ENCODE measurements around the gene PDE4D. TPM values are rescaled to one million over a fixed set of nuclear protein-coding genes. Genes with fewer than 3 reads are reported as not detected.
A peak's percentile ranks its signal among the peaks of the same experiment; 100 is the strongest.
"Not testable (repeated sequence)": the region's sequence is repeated elsewhere in the genome, so short reads cannot be mapped to it uniquely, and the experiment has no call there.

Gene PDE4D
- polyA plus RNA-seq, 3 donors = 20.8 to 22.7 (median 21.8) TPM

DNA sequence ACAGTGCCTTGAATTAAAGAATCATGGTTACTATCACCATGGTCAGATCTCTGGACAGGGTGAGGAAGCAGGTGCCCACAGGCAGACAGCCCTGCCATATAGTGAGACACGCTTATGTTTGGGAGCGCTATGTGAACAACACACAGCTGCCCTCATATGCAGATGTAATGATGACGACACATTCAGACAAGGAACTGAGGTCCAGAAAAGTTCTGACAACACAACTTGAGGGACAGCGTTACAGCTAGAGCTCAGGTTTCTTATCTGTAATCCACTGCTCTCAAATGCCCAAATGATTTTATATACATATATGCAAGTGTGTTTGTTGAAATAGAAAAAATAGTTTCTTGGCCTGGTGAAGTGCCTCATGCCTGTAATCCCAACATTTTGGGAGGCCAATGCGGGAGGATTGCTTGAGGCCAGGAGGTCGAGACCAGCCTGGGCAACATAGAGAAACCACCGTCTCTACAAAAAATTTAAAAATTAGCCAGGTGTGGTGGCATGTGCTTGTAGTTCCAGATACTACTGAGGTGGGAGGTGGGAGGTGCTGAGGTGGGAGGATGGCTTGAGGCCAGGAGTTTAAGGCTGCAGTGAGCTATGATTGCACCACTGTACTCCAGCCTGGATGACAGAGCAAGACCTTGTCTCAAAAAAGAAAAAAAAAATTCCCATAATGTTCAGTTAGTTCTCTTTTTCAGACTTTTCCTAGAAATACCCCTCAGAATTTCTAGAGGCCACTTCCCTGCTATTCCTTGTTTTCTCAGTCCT, 887.4 kb downstream of the PDE4D start:
- no peak for DNase-seq (ENCODE audit: low read depth in 3 of 3, low spot score in 2 of 3)

DNA sequence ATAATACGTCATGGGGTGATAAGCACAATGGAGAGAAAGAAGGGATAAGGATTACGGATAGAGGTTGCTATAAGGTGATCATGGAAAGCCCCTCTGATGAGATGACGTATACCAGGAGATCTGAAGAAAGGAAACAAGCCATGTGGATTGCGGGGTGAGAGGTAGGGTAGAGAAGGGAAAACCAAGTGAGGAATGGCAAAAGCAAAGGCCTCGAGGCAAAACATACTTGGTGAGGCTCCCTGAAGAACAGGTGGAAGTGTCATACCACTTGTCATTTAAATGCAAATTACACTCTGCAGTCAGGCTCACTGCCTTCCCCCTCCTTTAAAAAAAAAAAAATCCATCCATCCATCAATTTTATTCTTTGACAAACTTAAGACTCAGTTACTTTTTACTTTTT, 889.9 kb downstream of the PDE4D start:
- no peak for DNase-seq (ENCODE audit: low read depth in 3 of 3, low spot score in 2 of 3)

DNA sequence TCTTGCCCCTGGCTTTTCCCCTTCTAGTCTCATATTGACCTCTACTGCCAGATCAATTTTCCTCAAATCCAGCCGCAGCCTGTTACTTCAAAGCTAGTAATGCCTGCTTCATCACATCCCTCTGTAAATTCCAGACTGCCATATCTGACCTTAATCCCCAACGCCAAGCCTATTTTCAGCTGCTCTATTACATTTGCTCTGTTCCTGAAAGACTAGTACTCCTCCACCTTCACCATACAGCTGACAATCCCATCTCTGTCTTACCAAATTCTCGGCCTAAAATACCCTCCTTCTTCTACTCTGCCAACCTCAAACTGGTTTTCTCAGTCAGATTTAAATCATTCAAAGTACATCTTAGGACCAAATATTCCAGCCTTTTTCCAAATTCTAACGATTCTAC, 890.4 kb downstream of the PDE4D start:
- DNase-seq (ENCODE audit: low read depth in 3 of 3, low spot score in 2 of 3) = no peak

DNA sequence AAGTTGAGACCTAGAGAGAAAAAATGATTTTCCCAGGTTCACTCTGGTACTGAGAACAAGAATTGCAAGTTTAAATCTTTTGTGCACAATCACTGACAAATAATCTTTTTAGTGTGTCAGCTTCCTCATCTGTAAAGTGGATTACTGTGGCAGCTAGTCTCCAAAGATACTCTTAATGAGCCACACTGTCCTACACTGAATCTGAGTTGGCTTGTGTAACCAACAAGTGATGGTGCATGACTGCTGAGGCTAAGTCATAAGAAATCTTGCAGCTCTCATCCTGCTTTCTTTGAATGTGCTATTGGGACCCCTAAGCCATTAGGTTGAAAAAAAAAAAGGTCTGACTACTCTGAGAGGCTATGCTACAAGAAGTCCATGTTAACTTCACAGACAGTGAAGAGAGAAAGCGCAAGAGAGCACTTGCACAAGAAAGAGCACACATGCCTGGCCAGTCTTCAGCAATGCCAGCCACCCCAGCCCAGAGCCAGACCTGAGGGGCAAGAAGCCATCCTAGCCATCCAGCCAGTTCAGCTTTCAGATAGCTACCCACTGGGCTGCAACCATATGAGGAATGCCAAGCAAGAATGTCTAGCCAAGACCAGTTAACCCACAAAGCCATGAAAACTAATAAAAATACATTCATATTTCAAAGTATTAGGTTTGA, 891.2 kb downstream of the PDE4D start:
- DNase-seq (ENCODE audit: low read depth in 3 of 3, low spot score in 2 of 3) = no peak

DNA sequence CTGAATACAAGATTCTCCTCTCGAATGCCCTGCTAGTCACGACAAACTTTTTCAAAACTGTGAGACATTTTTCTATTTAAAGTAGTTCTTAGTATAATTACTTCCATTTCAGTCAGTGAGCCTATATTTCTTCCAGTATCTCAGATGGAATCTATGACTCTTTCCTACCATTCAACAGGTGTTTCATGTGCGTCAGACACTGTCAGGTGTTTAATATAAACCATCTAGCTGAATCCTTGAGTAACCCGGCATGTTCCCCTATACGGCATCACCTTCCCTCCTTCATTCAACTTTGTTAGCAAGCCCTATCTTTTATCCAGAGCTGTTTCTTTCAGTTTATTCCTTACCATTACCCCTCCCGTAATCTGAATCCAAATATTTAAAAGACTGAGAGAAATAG, 891.8 kb downstream of the PDE4D start:
- no peak for DNase-seq (ENCODE audit: low read depth in 3 of 3, low spot score in 2 of 3)

DNA sequence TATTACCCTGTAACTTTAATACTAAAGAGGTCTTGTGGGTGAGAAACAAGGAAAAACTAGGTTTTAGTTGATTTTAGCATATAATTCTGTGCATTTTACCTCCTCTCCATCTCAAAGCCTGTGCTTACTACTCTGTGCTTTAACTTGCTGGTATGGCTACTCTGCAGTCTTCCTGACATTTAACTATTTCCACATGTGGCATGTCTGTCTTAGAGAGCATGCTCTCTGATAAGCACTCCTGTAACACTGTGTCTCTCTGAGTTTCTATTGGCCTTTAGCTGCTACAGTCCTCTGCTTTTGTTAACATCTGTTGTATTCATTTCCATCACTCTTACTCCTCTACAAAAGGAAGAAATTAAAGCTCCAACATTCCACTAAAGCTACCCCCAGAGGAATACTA, 892.4 kb downstream of the PDE4D start:
- DNase-seq (ENCODE audit: low read depth in 3 of 3, low spot score in 2 of 3) = no peak

DNA sequence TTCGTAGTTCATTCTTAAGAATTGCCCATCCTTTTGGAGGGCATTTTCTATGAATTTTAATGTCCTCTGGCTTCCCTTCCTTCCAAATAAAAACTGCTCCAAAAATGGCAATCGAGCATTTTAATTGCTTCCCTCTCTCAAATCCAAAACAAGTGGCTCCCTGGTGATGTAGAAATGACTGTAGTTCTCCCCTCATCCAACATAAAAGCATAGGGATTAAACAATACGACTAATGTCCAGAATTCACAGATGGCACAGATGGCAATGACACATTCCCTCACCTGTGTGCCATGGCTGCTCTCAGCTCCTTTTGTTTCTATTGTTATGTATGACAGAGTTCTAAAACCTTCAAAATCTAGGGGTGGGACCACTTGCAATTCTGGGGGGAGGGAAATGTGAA, 893.3 kb downstream of the PDE4D start:
- no peak for DNase-seq (ENCODE audit: low read depth in 3 of 3, low spot score in 2 of 3)

DNA sequence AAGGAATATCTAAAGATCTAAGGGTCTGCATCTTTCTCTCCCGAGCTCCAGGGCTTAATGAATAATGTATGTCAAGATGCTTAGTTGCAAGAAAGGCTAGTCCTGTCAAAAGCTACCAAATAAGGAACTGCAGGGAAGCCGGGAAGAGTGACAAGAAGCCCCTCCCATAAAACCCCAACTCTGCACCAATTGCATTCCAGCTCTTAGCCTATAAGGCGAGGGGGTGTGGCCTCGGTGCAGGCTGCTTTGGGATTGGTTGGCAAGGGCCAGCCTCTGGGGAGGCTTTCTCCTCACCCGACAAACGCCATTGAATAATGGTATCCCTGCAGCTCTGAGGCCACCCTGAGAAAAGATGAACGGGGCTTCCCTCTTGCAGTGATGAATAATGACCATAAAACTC, 893.7 kb downstream of the PDE4D start:
- no peak for DNase-seq (ENCODE audit: low read depth in 3 of 3, low spot score in 2 of 3)

DNA sequence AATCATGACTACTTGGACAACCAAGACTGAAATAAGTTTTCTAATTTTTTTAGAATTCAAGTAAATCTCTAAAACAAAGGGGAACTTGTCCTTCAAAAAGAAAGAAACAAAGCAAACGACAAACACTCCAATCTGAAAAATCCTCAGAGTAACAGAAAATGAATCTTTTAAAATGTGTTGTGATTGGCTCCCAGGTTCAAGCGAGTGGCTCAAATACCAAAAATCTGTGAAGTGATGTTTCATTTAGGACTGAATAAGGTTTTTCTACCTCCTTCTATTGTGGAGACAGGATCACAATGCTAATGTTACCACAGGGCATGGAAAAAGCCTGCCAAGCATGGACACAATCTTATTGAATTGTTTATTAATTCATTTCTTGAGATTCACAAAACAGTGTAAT, 895.0 kb downstream of the PDE4D start:
- DNase-seq (ENCODE audit: low read depth in 3 of 3, low spot score in 2 of 3) = no peak

DNA sequence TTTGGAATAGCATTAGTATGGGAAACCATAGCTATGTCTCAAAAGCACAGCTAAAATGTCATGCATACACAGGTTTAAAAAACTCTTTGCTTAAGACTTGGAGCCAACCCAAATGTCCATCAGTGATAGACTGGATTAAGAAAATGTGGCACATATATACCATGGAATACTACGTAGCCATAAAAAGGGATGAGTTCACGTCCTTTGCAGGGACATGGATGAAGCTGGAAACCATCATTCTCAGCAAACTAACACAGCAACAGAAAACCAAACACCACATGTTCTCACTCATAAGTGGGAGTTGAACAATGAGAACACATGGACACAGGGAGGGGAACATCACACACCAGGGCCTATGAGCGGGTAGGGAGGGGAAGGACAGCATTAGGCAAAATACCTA, 897.7 kb downstream of the PDE4D start:
- DNase-seq (ENCODE audit: low read depth in 3 of 3, low spot score in 2 of 3) = not testable (repeated sequence)

DNA sequence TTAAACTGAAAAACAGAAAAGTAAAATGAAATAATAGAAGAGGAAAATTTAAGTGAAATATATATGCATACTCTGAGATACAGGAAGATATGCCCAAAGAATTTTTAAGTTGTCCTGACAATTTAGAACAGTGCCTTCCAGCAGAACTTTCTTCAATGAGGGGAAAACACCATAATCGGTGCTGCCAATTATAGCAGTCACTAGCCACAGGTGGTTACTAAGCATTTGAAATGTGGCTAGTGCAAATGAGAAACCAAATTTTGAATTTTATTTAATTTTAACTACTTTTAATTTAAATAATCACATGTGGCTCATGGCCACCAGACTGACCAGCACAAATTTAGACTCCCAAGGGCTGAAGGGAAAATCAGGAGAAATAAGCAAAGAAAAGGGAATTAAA, 900.1 kb downstream of the PDE4D start:
- DNase-seq (ENCODE audit: low read depth in 3 of 3, low spot score in 2 of 3) = no peak

DNA sequence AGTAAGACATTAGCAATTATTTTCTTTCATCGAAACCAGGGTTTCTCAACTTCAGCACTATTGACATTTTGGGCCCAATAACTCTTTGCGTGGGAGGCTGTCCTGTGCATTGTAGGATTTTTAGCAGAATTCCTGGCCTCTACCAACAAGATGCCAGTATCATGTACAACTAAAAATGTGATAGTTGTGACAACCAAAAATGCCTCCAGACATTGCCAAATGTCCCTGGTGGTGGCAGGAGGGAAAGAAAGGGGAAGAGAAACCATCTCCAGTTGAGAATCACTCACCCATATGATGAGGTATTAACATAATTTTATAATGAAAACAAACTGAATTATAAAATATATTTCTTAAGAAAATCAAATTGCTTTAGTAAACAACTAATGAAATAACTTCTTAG, 904.6 kb downstream of the PDE4D start:
- no peak for DNase-seq (ENCODE audit: low read depth in 3 of 3, low spot score in 2 of 3)

DNA sequence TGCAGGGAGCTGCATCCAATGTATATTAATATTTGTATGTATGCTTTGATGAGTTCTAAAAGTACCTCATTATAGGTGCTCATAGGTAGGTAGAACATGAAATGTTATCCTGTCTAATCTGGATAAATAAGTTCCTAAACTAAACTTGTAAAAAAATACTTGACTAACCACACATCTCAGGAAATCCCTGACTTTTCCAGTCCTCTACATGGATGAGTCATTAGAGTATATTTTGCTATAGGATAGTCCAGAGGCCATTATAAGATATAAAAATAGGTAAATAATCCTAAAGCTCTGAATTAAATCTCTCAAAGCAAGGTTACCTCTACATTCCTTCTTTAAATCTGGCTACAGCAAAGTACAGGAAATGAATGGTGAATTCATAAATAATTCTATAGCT, 906.3 kb downstream of the PDE4D start:
- no peak for DNase-seq (ENCODE audit: low read depth in 3 of 3, low spot score in 2 of 3)

DNA sequence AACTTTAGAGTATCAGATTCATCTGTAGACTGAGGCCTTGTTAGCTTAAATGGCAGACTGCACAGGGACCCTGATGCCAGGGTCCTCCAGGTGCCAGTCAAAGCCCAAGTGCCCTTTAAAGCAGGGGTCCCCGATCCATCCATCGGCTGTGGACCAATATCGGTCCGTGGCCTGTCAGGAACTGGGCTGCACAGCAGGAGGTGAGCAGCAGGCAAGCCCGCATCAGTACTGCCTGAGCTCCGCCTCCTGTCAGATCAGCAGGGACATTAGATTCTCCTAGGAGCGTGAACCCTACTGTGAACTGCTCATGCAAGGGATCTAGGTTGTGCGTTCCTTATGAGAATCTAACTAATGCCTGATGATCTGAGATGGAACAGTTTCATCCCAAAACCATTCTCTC, 907.2 kb downstream of the PDE4D start:
- no peak for DNase-seq (ENCODE audit: low read depth in 3 of 3, low spot score in 2 of 3)

DNA sequence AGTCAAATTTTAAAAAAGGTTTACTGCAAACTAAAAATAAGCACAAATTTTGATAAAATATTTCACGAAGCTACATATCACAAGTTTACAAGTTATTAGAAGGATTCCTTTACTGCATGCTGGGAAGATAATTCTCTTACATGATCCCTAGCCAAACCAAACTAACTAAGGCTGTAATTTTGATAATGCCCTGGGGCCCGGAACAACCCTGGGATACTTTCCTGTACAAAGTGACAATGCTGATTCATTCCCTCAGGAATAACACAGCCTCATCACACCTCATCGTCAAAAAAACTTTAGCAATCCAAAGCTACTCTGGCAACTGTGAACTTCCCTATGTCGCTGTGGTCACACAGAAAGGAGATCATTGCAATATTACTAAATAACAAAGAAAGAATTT, 907.8 kb downstream of the PDE4D start:
- DNase-seq (ENCODE audit: low read depth in 3 of 3, low spot score in 2 of 3) = no peak

DNA sequence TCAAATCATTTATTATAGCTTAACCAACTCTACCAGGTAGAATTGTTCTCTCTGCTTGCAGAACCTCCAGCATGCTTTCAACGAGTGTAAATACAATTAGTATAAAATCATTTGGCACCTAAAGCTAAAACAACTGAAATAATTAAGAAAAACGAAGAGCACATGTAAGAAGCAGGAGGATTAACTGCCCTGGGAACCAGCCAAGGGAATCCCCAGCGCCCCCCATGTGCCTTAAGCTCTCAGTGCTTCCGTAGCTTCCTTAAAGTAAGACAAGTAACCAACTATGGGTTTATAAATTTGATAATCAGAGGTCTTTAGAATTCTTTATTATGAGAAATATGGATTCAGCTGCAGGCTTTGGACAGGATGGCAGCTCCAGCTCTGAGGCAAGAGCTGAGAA, 908.2 kb downstream of the PDE4D start:
- no peak for DNase-seq (ENCODE audit: low read depth in 3 of 3, low spot score in 2 of 3)

DNA sequence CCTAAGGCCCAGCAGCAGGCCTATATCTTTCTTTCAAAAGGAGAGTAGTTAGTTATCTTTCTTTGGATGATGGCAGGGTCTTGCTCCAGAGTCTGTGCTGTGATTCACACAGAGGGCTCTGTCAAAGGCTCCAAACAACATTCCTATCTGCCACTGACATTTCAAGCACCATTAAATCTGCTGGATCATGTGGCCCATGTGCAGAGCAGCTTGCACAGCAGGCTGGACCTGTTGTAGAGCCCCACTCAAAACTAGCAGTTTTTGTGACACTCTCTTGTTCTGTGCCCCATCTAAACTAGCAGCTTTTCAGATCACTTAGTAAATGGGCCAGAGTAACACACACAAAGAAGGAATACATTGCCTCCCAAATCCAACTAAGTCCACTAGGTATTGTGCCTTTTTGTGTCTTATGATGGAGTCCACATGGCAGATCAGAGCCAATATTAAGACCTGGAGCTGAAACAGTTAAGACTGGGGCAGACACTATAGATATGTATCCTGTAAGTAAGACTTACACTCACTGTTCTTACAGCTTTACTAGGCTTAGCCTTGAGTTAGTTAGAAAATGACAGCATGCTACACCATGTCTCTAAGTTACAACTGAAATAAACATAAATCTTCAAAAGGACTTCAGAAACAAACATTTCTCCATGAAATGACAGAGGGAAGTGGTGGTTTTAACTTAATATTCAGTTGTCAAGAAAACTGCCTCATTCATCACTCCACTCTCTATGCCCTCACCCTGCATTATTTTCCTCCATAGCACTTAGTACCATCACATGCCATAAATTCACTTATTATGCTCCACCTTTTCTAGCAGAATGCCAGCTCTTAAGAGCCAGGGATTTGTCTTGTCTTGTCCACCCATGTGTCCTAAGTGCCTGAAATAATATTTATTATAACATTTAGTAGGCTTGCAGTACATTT, 909.7 kb downstream of the PDE4D start:
- DNase-seq (ENCODE audit: low read depth in 3 of 3, low spot score in 2 of 3) = peak in 2 of 3 donors; percentile 23 to 36

DNA sequence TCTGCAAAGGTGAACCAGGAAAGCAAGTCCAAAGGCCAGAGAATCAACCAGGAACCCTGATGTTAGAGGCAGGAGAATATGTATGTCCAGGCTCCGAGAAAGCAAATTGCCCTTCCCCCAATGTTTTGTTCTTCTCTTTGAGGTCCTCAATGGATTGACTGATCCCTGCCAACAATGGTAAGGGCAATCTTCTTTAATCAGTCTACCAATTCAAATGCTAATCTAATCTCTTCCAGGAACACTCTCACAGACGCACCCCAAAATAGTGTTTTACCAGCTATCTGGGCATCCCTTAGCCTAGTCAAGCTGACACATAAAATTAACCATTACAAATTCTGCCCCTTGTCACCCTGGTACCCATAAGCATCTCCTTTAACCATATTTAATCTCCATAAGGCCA, 912.6 kb downstream of the PDE4D start:
- no peak for DNase-seq (ENCODE audit: low read depth in 3 of 3, low spot score in 2 of 3)

DNA sequence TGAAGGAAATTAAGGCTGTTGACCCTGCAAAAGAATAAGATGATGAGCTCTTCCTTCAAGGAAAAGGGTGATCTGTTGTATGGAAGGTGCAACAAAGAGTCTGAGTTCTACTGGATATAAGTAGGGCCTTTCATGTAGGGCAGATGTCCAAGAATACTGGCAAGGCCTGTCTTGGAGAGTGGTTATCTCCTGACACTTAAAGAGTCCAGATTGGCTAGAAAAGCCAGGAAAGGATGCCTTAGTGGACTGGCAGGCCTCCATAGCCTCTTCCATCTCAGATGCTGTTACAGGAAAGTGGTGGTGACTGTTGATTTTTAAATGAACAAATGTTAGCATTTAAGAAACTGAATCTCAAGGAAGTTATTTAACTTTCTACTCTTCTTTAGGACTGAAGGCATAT, 914.4 kb downstream of the PDE4D start:
- DNase-seq (ENCODE audit: low read depth in 3 of 3, low spot score in 2 of 3) = no peak

DNA sequence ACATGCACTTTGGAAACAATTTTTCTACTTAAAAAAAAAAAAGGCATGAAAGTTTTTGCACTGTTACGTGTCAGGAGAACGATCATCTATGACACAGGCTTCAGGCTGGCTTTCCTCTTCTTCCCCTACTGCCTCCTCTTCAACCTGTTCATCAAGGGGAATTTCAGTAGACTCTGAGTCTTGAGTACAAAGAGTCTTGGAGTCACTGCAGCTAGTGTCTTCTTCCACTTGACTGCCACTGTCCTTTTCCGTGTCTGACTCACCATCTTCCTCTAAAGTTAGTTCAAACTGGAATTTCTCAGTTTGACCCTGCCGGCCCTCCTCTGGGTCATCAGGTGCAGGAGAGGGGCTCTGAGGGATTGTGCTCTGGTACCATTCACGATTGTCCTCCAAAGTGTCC, 918.9 kb downstream of the PDE4D start:
- no peak for DNase-seq (ENCODE audit: low read depth in 3 of 3, low spot score in 2 of 3)

DNA sequence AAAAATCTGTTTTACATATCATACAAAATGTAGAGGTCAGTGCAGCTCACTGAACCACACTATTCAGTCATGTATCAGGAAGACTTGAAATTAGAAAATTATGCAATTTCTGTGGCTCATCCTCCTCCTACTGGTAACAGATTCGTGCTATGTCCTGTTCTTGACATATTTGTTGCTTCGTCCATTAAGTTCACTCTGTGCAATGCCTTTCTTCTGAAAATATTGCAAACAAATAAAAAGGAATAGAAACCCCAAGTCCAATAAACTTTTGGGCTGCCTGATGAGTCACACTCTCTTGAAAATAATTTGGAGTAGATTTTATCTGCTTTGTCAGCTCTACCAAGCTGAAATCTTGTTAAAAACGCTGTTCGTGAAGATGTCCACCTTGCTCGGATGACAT, 919.4 kb downstream of the PDE4D start:
- DNase-seq (ENCODE audit: low read depth in 3 of 3, low spot score in 2 of 3) = no peak

DNA sequence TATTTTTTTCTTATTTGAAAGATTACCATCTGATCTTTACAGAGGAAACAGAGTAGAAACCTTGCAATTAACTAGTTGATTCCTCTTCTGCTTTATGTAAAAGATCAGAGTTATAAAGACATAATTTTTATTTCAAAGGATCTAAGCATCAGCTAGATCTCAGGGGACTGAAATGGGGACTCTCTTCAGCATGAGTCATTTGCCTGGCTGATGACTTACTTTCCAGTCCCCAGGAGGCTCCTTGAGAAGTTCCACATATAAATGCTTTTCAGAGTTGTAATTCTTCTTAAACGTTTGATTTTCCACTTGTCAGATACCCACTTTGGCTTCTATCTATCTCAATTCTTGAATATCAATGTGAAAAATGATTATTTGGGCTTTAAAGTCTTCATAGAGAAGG, 921.2 kb downstream of the PDE4D start:
- no peak for DNase-seq (ENCODE audit: low read depth in 3 of 3, low spot score in 2 of 3)
